ENCODE measurements around the gene GOLGA8A.
"Not testable (repeated sequence)": the region's sequence is repeated elsewhere in the genome, so short reads cannot be mapped to it uniquely, and the experiment has no call there.

GOLGA8A gene

DNA sequence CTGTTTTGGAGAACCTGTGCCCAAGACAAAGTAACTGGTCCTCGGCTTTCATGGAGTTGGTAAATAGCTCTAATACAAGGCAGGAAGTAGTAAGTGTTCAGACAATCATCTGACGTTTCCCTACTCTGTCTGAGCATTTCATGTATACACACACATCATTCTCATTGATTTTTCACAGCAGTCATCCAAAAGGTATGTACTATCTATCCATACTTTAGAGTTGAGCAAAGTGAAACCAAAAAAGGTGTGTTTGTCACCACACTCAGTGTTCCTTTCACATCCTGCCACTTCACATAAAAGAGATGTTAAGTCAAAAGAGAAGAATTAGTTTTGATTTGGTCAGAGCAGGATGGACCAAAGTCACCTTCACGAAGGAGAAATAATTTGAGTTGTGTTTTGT is 33.7 kb downstream of the GOLGA8A start:
- DNase-seq: not testable (repeated sequence)

DNA sequence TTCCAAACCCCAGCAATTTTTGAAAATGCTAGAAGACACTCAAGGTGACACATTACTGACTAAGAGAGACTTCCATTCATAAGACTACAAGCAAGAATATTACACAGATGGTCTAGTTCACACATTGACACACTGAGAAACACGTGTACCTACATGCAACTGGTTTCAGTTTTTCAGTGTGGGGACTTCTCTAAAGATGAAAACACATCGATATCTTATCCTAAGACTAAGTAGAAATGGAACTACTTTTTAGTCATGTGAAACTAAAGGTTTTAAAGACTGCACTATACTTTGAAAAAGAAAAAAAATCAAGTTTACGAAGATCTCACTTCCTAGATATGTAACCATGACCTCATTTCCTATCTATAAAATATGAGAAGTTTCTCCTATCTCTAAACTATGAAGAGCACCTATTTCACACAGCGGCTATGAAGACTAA is 34.4 kb downstream of the GOLGA8A start:
- not testable (repeated sequence) for DNase-seq

DNA sequence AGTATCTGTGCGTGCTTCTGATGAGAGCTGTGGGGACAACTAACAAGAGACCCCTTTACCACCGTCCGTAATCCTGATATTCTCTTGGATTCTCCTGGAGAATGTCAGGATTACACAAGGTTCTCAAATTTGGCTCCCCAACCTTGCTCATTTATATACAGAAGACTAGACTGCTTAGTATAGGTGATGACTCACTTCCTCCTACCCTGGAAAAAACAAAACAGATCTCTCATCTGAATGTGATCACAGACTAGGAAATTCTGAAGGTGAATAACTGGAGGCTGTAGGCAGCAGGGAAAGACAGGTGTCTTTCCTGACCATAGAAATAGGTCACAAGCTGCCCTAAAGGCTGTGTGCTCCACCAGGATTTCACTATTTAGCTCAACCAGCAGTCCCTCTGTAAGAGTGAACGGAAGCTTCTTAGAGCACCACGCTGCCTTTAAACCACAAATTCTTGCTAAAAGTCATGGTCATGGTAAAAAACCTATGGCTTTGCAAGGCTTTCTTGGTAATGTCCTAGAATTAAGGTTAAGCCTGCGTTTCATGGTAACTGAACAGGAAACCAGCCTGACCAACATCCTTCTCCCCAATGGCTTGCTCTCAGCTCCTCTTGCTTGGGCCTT is 39.9 kb downstream of the GOLGA8A start:
- DNase-seq: not testable (repeated sequence)

DNA sequence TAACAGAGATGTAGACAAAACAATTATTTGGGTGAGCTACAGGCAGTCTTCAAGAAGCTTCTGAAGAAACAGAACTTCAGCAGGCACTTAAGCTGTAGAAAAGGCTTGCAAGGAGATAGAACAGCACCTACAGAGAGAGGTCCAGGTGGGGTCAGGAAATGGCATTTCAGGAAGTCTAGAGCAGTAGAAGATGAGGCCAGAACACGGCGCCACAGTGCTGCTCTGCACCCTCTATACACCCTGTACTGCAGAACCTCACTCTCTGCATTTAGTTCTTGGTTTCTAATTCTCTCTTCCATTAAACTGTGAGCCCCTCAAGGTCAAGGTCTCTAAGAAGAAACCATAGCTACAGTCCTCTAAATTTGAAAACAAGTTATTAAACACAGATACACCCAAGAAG is 44.6 kb downstream of the GOLGA8A start:
- not testable (repeated sequence) for DNase-seq

DNA sequence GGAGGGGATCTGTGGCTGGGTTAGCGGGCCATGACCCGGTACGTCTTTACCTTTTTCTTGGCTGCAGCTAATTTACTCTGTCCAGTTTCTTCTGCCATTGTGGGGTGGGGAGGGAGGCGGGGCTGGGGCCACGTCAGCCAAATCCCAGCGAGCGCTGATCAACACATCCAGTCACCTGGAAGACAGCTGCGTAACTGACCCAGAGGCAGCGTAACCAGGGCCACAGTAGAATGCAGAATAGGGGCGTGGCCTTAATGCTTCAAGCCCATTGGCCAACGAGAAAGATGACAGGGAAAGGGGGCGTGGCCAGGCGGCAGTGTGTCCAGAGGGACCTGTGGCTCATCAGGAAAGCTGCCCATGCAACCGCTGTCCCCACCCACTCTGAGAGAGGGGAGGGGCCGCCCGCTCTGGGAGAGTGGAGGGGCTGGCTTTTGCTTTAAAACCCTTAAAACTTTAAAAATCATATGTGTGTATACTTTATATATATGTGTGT is 48.0 kb downstream of the GOLGA8A start:
- not testable (repeated sequence) for DNase-seq
